ENCODE results near the gene RAP1GDS1. TPM values are rescaled to one million over a fixed set of nuclear protein-coding genes. Genes with fewer than 3 reads are reported as not detected.

Gene RAP1GDS1
- total and polyA plus RNA-seq, 2 of the 4 experiments (the other 2 are of a cell fraction), result 29.0 to 85.1 TPM

DNA sequence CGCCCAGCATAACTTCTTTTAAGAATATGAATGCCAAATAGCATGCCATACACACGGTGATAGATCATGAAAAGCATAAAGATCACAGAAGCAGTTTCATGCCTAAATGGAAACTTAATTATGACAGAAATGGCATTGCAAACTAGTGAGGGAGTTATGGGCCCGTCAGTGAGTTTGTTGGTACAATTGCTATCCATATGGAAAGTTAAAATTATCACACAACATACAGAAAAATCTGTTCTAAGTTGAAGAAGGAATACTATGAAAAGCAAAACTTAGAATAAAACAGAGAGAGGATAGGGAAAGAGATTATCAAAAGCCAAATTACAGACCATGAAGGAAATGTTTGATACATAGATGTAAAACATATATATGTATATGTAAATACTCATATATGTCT lies 30.2 kb upstream of the RAP1GDS1 start:
- no peak overlapping the region for H4K91ac ChIP-seq (ENCODE audit: insufficient read depth, low read depth, low read length)
- H3K4ac ChIP-seq (ENCODE audit: low read depth, low read length), result no peak overlapping the region
- H3K4me1 ChIP-seq (ENCODE audit: control insufficient read depth, insufficient read depth, low read length), result no peaks in the 10 kb centered on the region
- CTCF ChIA-PET, result no interaction called here
- ATAC-seq (ENCODE audit: low read depth), result no peak
- in situ Hi-C loops (cut with MboI; ENCODE audit: low sequenced_read_pairs), result no loop called here
- no peak for DNase-seq
- no peak overlapping the region for H2AK5ac ChIP-seq (ENCODE audit: low read depth, low read length)
- no peaks in the 10 kb centered on the region for H3K27me3 ChIP-seq (ENCODE audit: control insufficient read depth, insufficient read depth, low read length)
- H2BK15ac ChIP-seq (ENCODE audit: low read depth, low read length), result no peak overlapping the region
- no peak overlapping the region for H2BK120ac ChIP-seq (ENCODE audit: low read depth, low read length)
- no peak overlapping the region for H3K56ac ChIP-seq (ENCODE audit: extremely low read depth, insufficient read depth, low read length)
- no peaks in the 10 kb centered on the region for H3K9me1 ChIP-seq (ENCODE audit: insufficient read depth, low read length)
- dilution Hi-C loops (cut with HindIII; ENCODE audit: low sequenced_read_pairs, unreplicated experiment), result no loop called here
- no peak overlapping the region for H4K8ac ChIP-seq (ENCODE audit: low read depth in 2 of 2, low read length in 2 of 2)
- H2AFZ ChIP-seq (replicated peaks; ENCODE audit: low read length, poor library complexity), result no peak overlapping the region
- no peak overlapping the region for H2AK9ac ChIP-seq (replicated peaks; ENCODE audit: low read depth, low read length, poor library complexity)
- no peak overlapping the region for H2BK20ac ChIP-seq (ENCODE audit: low read depth, low read length)
- H3K4me2 ChIP-seq (ENCODE audit: low read depth, low read length), result no peak overlapping the region
- H3K9me3 ChIP-seq (ENCODE audit: control insufficient read depth, insufficient read depth, low read length), result no peaks in the 10 kb centered on the region
- H4K20me1 ChIP-seq (ENCODE audit: insufficient read depth, low read length), result no peaks in the 10 kb centered on the region
- H3K4me3 ChIP-seq (ENCODE audit: insufficient read depth, low read depth, low read length), result no peak overlapping the region
- H3K18ac ChIP-seq (ENCODE audit: low read depth, low read length), result no peak overlapping the region
- no peaks in the 10 kb centered on the region for H3K36me3 ChIP-seq (ENCODE audit: control insufficient read depth, insufficient read depth, low read length)
- H3K23ac ChIP-seq (ENCODE audit: low read depth, low read length), result no peak overlapping the region
- TF ChIP-seq, protein P1, sequence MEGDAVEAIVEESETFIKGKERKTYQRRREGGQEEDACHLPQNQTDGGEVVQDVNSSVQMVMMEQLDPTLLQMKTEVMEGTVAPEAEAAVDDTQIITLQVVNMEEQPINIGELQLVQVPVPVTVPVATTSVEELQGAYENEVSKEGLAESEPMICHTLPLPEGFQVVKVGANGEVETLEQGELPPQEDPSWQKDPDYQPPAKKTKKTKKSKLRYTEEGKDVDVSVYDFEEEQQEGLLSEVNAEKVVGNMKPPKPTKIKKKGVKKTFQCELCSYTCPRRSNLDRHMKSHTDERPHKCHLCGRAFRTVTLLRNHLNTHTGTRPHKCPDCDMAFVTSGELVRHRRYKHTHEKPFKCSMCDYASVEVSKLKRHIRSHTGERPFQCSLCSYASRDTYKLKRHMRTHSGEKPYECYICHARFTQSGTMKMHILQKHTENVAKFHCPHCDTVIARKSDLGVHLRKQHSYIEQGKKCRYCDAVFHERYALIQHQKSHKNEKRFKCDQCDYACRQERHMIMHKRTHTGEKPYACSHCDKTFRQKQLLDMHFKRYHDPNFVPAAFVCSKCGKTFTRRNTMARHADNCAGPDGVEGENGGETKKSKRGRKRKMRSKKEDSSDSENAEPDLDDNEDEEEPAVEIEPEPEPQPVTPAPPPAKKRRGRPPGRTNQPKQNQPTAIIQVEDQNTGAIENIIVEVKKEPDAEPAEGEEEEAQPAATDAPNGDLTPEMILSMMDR (conservative IDR thresholded peaks at IDR 0.05; ENCODE audit: low read depth, low read length), result no peak
- TF ChIP-seq CHD1 (IDR thresholded peaks at IDR 0.05; ENCODE audit: low read depth, low read length) (no peak), ELK1 (IDR thresholded peaks at IDR 0.05; ENCODE audit: borderline replicate concordance, low read depth, low read length) (no peak), CEBPB (IDR thresholded peaks at IDR 0.05; ENCODE audit: low read depth, low read length) (no peak)
- no peaks in the 10 kb centered on the region for H3K79me1 ChIP-seq (ENCODE audit: low read depth in 1 of 2, low read length in 2 of 2)
- H4K5ac ChIP-seq (ENCODE audit: low read depth, low read length), result no peak overlapping the region
- no peak overlapping the region for H3K9ac ChIP-seq (ENCODE audit: low read depth, low read length)
- H2BK5ac ChIP-seq (ENCODE audit: low read depth, low read length, poor library complexity, severe bottlenecking), result no peak overlapping the region
- no peak overlapping the region for H3K27ac ChIP-seq (ENCODE audit: insufficient read depth, low read length)
- intact Hi-C loops (cut with micrococcal nuclease), result loop anchor here (5.0 kb wide), 1 partner anchor 44 kb away; no protein-coding TSS in a partner anchor
- no CpG with 5 or more reads among the region's 3 CpGs for WGBS, 2 experiments (ENCODE audit: extremely low coverage in 2 of 2, insufficient read length in 1 of 2)
- POLR2A ChIA-PET (ENCODE audit: unreplicated experiment), result no interaction called here
- BruUV-seq (replicated peaks), result no TSS peak
- no peak overlapping the region for H3K14ac ChIP-seq (replicated peaks; ENCODE audit: low read depth, low read length)

Data from IMR-90 (cell line).